Smooth muscle cell (in vitro differentiated cells): Measurements from ENCODE around the gene OAS1. TPM values are rescaled to one million over a fixed set of nuclear protein-coding genes. Genes with fewer than 3 reads are reported as not detected.
"Not testable (repeated sequence)": the region's sequence is repeated elsewhere in the genome, so short reads cannot be mapped to it uniquely, and the experiment has no call there.

ENCODE experiments used
- DNase-seq: peaks from one replicate; lab custom pipeline; 2025; ENCODE audit not compliant: unreplicated experiment; lab: John Stamatoyannopoulos, UW
- H2AFZ ChIP-seq: fragments of 200-600 bp; sonication (generic); 2 replicates; pipeline ENCODE4 v1.6.0; 2016; ENCODE audit warnings: antibody characterized with exemption, low read depth, mild to moderate bottlenecking
- H3F3A ChIP-seq: fragments of 200-600 bp; sonication (generic); 2 replicates; pipeline ENCODE4 v1.6.0; 2017; ENCODE audit warnings: antibody characterized with exemption, low read depth
- H3K27ac ChIP-seq: fragments of 200-600 bp; sonication (generic); 2 replicates; pipeline ENCODE4 v1.5.1; 2016; ENCODE audit warnings: low read depth, mild to moderate bottlenecking
- H3K27me3 ChIP-seq: fragments of 200-600 bp; sonication (generic); 2 replicates; pipeline ENCODE4 v1.6.1; 2016; ENCODE audit warnings: low read depth, mild to moderate bottlenecking
- H3K36me3 ChIP-seq: fragments of 200-600 bp; sonication (generic); 2 replicates; pipeline ENCODE4 v1.5.1; 2016; ENCODE audit warnings: low read depth
- H3K4me1 ChIP-seq: fragments of 200-600 bp; sonication (generic); 2 replicates; pipeline ENCODE4 v1.5.1; 2016; ENCODE audit warnings: low read depth
- H3K4me2 ChIP-seq: fragments of 200-600 bp; sonication (generic); 2 replicates; pipeline ENCODE4 v1.6.0; 2016; ENCODE audit warnings: mild to moderate bottlenecking
- H3K4me3 ChIP-seq: fragments of 200-600 bp; sonication (generic); 2 replicates; pipeline ENCODE4 v1.5.1; 2016; ENCODE audit warnings: mild to moderate bottlenecking
- H3K79me2 ChIP-seq: fragments of 200-600 bp; sonication (generic); 2 replicates; pipeline ENCODE4 v1.6.0; 2016; ENCODE audit warnings: low read depth, mild to moderate bottlenecking
- H3K9ac ChIP-seq: fragments of 200-600 bp; sonication (generic); 2 replicates; pipeline ENCODE4 v1.6.0; 2016; ENCODE audit warnings: low read depth
- H3K9me3 ChIP-seq: fragments of 200-600 bp; sonication (generic); replicated peaks from 2 replicates; pipeline ENCODE4 v1.5.1; 2016; ENCODE audit warnings: low read depth
- H4K20me1 ChIP-seq: fragments of 200-600 bp; sonication (generic); 2 replicates; pipeline ENCODE4 v1.6.0; 2016; ENCODE audit warnings: low read depth
- WGBS: methylation state at CpG from one replicate; pipeline ENCODE4 v1.1.7; 2016; ENCODE audit warnings: low lambda C conversion rate; 5-methylcytosine and 5-hydroxymethylcytosine counted together
- polyA plus RNA-seq: library from polyadenylated mRNA; unstranded; fragments of >200 nt; fragmentation: Nextera tagmentation; extraction: Ambion mirVana; gene quantifications from 2 replicates; pipeline ENCODE4 v1.2.1, GENCODE V29; 2016
- total RNA-seq: library from RNA; depleted of rRNA; stranded (reverse); fragments of >200 nt; gene quantifications from 2 replicates; pipeline ENCODE4 v1.2.3, GENCODE V29; 2014
- TF ChIP-seq, protein P1 (sequence below): fragments of 200-600 bp; sonication (generic); IDR thresholded peaks from 2 replicates; pipeline ENCODE4 v1.5.1; 2017; ENCODE audit warnings: borderline replicate concordance, mild to moderate bottlenecking, antibody characterized with exemption; ENCODE audit not compliant: insufficient read depth, poor library complexity, severe bottlenecking

The OAS1 gene
- total and polyA plus RNA-seq, 2 experiments from 2014 or later, result 0.27 TPM; not detected in 1

- H3K4me2 ChIP-seq, result no peak overlapping the region
These were observed 1.8 kb downstream of the OAS1 start for GRCh38 chr12:112908548-112908947.

GRCh38 chr12:112909693-112910092, 2.9 kb downstream of the OAS1 start:
- Histone ChIP-seq H3K9ac (no peak overlapping the region), H3F3A (no peaks in the 10 kb centered on the region), H3K4me2 (no peak overlapping the region), H3K27ac (no peak overlapping the region), H3K4me3 (no peak overlapping the region), H2AFZ (no peak overlapping the region), H3K9me3 (no peaks in the 10 kb centered on the region), H3K79me2 (no peaks in the 10 kb centered on the region), H3K27me3 (no peaks in the 10 kb centered on the region), H4K20me1 (no peaks in the 10 kb centered on the region), H3K4me1 (no peaks in the 10 kb centered on the region), H3K36me3 (no peaks in the 10 kb centered on the region)
- no peak for DNase-seq
- TF ChIP-seq, protein P1, sequence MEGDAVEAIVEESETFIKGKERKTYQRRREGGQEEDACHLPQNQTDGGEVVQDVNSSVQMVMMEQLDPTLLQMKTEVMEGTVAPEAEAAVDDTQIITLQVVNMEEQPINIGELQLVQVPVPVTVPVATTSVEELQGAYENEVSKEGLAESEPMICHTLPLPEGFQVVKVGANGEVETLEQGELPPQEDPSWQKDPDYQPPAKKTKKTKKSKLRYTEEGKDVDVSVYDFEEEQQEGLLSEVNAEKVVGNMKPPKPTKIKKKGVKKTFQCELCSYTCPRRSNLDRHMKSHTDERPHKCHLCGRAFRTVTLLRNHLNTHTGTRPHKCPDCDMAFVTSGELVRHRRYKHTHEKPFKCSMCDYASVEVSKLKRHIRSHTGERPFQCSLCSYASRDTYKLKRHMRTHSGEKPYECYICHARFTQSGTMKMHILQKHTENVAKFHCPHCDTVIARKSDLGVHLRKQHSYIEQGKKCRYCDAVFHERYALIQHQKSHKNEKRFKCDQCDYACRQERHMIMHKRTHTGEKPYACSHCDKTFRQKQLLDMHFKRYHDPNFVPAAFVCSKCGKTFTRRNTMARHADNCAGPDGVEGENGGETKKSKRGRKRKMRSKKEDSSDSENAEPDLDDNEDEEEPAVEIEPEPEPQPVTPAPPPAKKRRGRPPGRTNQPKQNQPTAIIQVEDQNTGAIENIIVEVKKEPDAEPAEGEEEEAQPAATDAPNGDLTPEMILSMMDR, result no peak
- WGBS, result 92% methylated on average over 4 of the region's 4 CpGs

More at GRCh38 chr12:112908548-112908947, 1.8 kb downstream of the OAS1 start:
- no peaks in the 10 kb centered on the region for H3K9me3 ChIP-seq
- TF ChIP-seq, protein P1, result no peak
- no peak for DNase-seq
- H4K20me1 ChIP-seq, result no peaks in the 10 kb centered on the region
- H3K4me1 ChIP-seq, result no peaks in the 10 kb centered on the region
- no peaks in the 10 kb centered on the region for H3K36me3 ChIP-seq
- no peaks in the 10 kb centered on the region for H3K27me3 ChIP-seq
- H3K79me2 ChIP-seq, result no peaks in the 10 kb centered on the region
- H3K4me3 ChIP-seq, result no peak overlapping the region
- no peak overlapping the region for H3K27ac ChIP-seq
- no peaks in the 10 kb centered on the region for H3F3A ChIP-seq
- 70% methylated on average over 12 of the region's 12 CpGs for WGBS
- no peak overlapping the region for H2AFZ ChIP-seq
- H3K9ac ChIP-seq, result no peak overlapping the region

GRCh38 chr12:112913038-112913688, 6.4 kb downstream of the OAS1 start:
- 83% methylated on average over 1 of the region's 1 CpG for WGBS
- H3K4me2 ChIP-seq, result no peak overlapping the region
- H3K79me2 ChIP-seq, result no peaks in the 10 kb centered on the region
- no peak overlapping the region for H2AFZ ChIP-seq
- DNase-seq, result no peak
- no peaks in the 10 kb centered on the region for H3K36me3 ChIP-seq
- H3K9ac ChIP-seq, result no peak overlapping the region
- TF ChIP-seq, protein P1, result no peak
- no peak overlapping the region for H3K27ac ChIP-seq
- no peaks in the 10 kb centered on the region for H3F3A ChIP-seq
- H3K27me3 ChIP-seq, result no peaks in the 10 kb centered on the region
- H3K9me3 ChIP-seq, result no peaks in the 10 kb centered on the region
- H4K20me1 ChIP-seq, result no peaks in the 10 kb centered on the region
- H3K4me3 ChIP-seq, result no peak overlapping the region
- H3K4me1 ChIP-seq, result no peaks in the 10 kb centered on the region

DNA sequence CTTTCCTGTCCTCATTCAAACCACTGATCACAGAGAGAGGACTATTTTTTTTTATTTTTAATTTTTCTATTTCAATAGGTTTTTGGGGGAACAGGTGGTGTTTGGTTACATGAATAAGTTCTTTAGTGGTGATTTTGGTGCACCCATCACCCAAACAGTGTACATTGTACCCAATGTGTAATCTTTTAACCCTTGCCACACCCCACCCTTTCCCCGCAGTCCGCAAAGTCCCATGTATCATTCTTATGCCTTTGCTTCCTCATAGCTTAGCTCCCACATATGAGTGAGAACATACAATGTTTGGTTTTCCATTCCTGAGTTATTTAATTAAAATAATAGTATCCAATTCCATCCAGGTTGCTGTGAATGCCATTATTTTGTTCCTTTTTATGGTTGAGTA, 7.1 kb downstream of the OAS1 start:
- not testable (repeated sequence) for H3K4me2 ChIP-seq, H3K9ac ChIP-seq, H3K4me1 ChIP-seq, H3K27me3 ChIP-seq, H3K9me3 ChIP-seq, H3K36me3 ChIP-seq, H3K27ac ChIP-seq, H4K20me1 ChIP-seq, DNase-seq, H3K4me3 ChIP-seq, H3F3A ChIP-seq, H2AFZ ChIP-seq, H3K79me2 ChIP-seq
- WGBS, result 100% methylated on average over 2 of the region's 2 CpGs
